ENCODE measurements around the gene FIGNL1.

GRCh38 chr7:50456371-50457123 is 6.4 kb upstream of the FIGNL1 start:
- TF ChIP-seq EZH2 (IDR thresholded peaks at IDR 0.05; ENCODE audit: borderline replicate concordance, low read length) (no peak), CTCF (IDR thresholded peaks at IDR 0.05; ENCODE audit: low read length) (no peak)
